HG02943 (cell line): ENCODE results near the gene CYFIP2.
"Not testable (repeated sequence)": the region's sequence is repeated elsewhere in the genome, so short reads cannot be mapped to it uniquely, and the experiment has no call there.

ENCODE experiments used
- ATAC-seq: cut with Tn5 transposase; IDR thresholded peaks from one replicate; pipeline ENCODE4 v1.9.1; 2021; ENCODE audit warnings: mild to moderate bottlenecking, low read depth, moderate library complexity; ENCODE audit not compliant: unreplicated experiment

Gene CYFIP2

GRCh38 chr5:157265714-157266285, at the start of gene CYFIP2:
TSS of gene CYFIP2 (plus strand) at chr5:157266123. CDS start at chr5:157285362, 19,239 bp downstream.
- ATAC-seq, result peak; percentile 74

GRCh38 chr5:157216391-157217142, 49.4 kb upstream of the CYFIP2 start:
- no peak for ATAC-seq

GRCh38 chr5:157217289-157218024, 48.5 kb upstream of the CYFIP2 start:
- no peak for ATAC-seq

- ATAC-seq, result no peak
Measured at GRCh38 chr5:157219491-157220271, 46.2 kb upstream of the CYFIP2 start.

GRCh38 chr5:157221959-157222358, 44.0 kb upstream of the CYFIP2 start:
- ATAC-seq, result no peak

- no peak for ATAC-seq
Measured at GRCh38 chr5:157222506-157223230, 43.3 kb upstream of the CYFIP2 start.

GRCh38 chr5:157225469-157226422, 40.2 kb upstream of the CYFIP2 start:
- ATAC-seq, result no peak

- no peak for ATAC-seq
Measured at GRCh38 chr5:157230610-157231009, 35.3 kb upstream of the CYFIP2 start.

- ATAC-seq, result no peak
Measured at GRCh38 chr5:157232706-157233105, 33.2 kb upstream of the CYFIP2 start.

- ATAC-seq, result no peak
Measured at GRCh38 chr5:157233515-157233914, 32.4 kb upstream of the CYFIP2 start.

GRCh38 chr5:157236423-157236822, 29.5 kb upstream of the CYFIP2 start:
- ATAC-seq, result no peak

- no peak for ATAC-seq
Measured at GRCh38 chr5:157241483-157241882, 24.4 kb upstream of the CYFIP2 start.

GRCh38 chr5:157244704-157245103, 21.2 kb upstream of the CYFIP2 start:
- not testable (repeated sequence) for ATAC-seq

GRCh38 chr5:157245476-157245875, 20.4 kb upstream of the CYFIP2 start:
- ATAC-seq, result no peak

- ATAC-seq, result no peak
Measured at GRCh38 chr5:157245886-157246285, 20.0 kb upstream of the CYFIP2 start.

GRCh38 chr5:157247267-157247666, 18.7 kb upstream of the CYFIP2 start:
- ATAC-seq, result no peak

- ATAC-seq, result no peak
Measured at GRCh38 chr5:157248821-157249470, 17.0 kb upstream of the CYFIP2 start.

- peak; percentile 86 for ATAC-seq
Measured at GRCh38 chr5:157252711-157253465, 13.0 kb upstream of the CYFIP2 start.
